Gastroesophageal sphincter (tissue), 4 donors: ENCODE measurements around the gene PLEKHG5. TPM values are rescaled to one million over a fixed set of nuclear protein-coding genes. Genes with fewer than 3 reads are reported as not detected.

Source experiments
- small RNA-seq, 4 donors: library from RNA; depleted of rRNA; stranded (forward); fragments of <200 nt; gene quantifications; one replicate each; pipeline ENCODE3, GENCODE V24; 2016
- total RNA-seq, 4 donors: library from RNA; depleted of rRNA; stranded (reverse); fragments of >200 nt; gene quantifications; one replicate each; pipeline ENCODE4 v1.1.0, GENCODE V29; 2016

PLEKHG5 gene
- total RNA-seq, 4 donors from 2014 or later: 8.6 to 14.0 (median 11.4) TPM

Small RNA genes within 50 kb of the gene (small RNA-seq; reads per million reads assigned to genes)
- gene MIR4252: 0 reads per million in 4 donors
- gene RNU6-731P: 0 reads per million in 4 donors

Other genes starting within 250 kb of the PLEKHG5 start
- not detected for gene HES3, start 247.5 kb downstream of the PLEKHG5 start, total RNA-seq
- 1 to 10 TPM; 2.6 to 8.9 (median 6.2) TPM for gene GPR153, start 230.6 kb downstream of the PLEKHG5 start, total RNA-seq
- gene ACOT7, start 97.9 kb downstream of the PLEKHG5 start, total RNA-seq: 10 to 100 TPM; 22.3 to 32.5 (median 25.0) TPM
- 1 to 10 TPM in 1 of 4 donors, not detected in 3; 7.3 TPM for gene HES2, start 71.7 kb downstream of the PLEKHG5 start, total RNA-seq
- under 1 TPM in 3 of 4 donors, not detected in 1; 0.47 to 0.92 (median 0.81) TPM for gene ESPN, start 66.9 kb downstream of the PLEKHG5 start, total RNA-seq
- 10 to 100 TPM in 2 of 4 donors, 1 to 10 TPM in 2; 4.2 to 11.2 (median 8.8) TPM for gene TNFRSF25, start 25.5 kb downstream of the PLEKHG5 start, total RNA-seq
- gene NOL9, start 62.8 kb upstream of the PLEKHG5 start, total RNA-seq: 10 to 100 TPM; 21.2 to 32.2 (median 25.7) TPM
- gene TAS1R1, start 63.6 kb upstream of the PLEKHG5 start, total RNA-seq: not detected
- gene ZBTB48, start 88.3 kb upstream of the PLEKHG5 start, total RNA-seq: 10 to 100 TPM; 12.7 to 17.7 (median 14.1) TPM
- 100 to 1,000 TPM in 2 of 4 donors, 10 to 100 TPM in 2; 83.6 to 131 (median 101) TPM for gene KLHL21, start 111.2 kb upstream of the PLEKHG5 start, total RNA-seq
- 10 to 100 TPM; 19.8 to 22.8 (median 20.5) TPM for gene PHF13, start 122.1 kb upstream of the PLEKHG5 start, total RNA-seq
- 10 to 100 TPM; 16.3 to 36.9 (median 27.7) TPM for gene THAP3, start 133.2 kb upstream of the PLEKHG5 start, total RNA-seq
- 10 to 100 TPM; 20.9 to 51.7 (median 30.8) TPM for gene DNAJC11, start 210.1 kb upstream of the PLEKHG5 start, total RNA-seq